ENCODE measurements around the gene TYW3. TPM values are rescaled to one million over a fixed set of nuclear protein-coding genes. Genes with fewer than 3 reads are reported as not detected.

Gene TYW3
- total RNA-seq, 1 donor from 2014 or later, result 17.2 TPM

- no peak for DNase-seq (ENCODE audit: low spot score)
Observed at GRCh38 chr1:74791491-74791890, 58.5 kb downstream of the TYW3 start.

- no peak for DNase-seq (ENCODE audit: low spot score)
Observed at GRCh38 chr1:74799119-74799657, 66.2 kb downstream of the TYW3 start.

- no peak for DNase-seq (ENCODE audit: low spot score)
Observed at GRCh38 chr1:74811436-74812179, 78.7 kb downstream of the TYW3 start.

- no peak for DNase-seq (ENCODE audit: low spot score)
Observed at GRCh38 chr1:74812180-74812541, 79.2 kb downstream of the TYW3 start.

Other genes with a start within 250 kb of the TYW3 start
- gene LRRC53, start 220.5 kb upstream of the TYW3 start, total RNA-seq, result not detected
- not detected for gene ERICH3, start 59.4 kb upstream of the TYW3 start, total RNA-seq
- 71.3 TPM for gene CRYZ, start 102 bp upstream of the TYW3 start, total RNA-seq